Activated T-cell treated with anti-CD3 and anti-CD28 coated beads for 4 hours (primary cell): ENCODE data around the gene SIM2.

Experiments used
- DNase-seq: peaks from one replicate; pipeline ENCODE4 v3.0.0-alpha.2; 2020

The SIM2 gene

GRCh38 chr21:36686955-36687354 is 12.0 kb upstream of the SIM2 start:
- DNase-seq = no peak

DNA sequence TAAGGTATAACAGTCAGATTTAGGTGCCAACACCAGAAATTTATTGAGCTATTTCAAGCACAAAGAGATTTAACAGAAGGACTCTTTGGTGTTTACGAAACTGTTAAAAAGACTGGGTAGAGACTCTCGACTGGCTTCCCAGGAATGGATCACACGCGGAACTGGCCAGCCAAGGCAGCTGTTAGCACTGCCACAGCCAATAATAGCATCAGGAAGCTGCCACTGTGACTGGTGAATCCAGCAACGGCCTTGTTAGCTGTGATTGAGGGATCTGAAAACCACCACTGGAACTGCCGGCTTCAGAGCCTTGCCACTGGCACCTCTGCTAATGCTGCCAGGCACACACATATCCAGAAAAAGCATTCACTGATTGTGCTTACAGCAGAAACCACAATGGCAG is 10.6 kb upstream of the SIM2 start:
- DNase-seq = no peak

DNA sequence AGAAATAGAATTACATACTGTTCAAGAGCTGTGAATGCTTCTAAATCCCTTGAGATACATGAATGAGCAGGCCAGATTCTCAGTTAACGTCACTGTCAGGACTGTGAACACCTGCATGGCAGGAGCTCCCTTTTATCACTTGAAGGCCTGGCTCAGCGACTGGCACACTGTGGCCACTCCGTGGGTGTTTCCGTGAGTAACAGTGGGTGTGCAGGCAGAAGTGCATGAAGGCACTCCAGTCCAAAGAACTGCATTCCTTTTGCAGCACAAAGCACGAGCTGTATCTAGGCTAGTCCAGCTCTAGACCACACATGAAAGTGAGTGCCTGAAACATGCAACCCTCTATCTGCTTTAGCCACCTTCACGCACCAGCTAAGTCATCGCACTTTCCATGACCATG is 9.6 kb upstream of the SIM2 start:
- DNase-seq = no peak

GRCh38 chr21:36690628-36691554 is 8.0 kb upstream of the SIM2 start:
- no peak for DNase-seq

- no peak for DNase-seq
Measured at GRCh38 chr21:36691555-36692041, 7.3 kb upstream of the SIM2 start.

GRCh38 chr21:36692114-36692834 is 6.6 kb upstream of the SIM2 start:
- no peak for DNase-seq

DNA sequence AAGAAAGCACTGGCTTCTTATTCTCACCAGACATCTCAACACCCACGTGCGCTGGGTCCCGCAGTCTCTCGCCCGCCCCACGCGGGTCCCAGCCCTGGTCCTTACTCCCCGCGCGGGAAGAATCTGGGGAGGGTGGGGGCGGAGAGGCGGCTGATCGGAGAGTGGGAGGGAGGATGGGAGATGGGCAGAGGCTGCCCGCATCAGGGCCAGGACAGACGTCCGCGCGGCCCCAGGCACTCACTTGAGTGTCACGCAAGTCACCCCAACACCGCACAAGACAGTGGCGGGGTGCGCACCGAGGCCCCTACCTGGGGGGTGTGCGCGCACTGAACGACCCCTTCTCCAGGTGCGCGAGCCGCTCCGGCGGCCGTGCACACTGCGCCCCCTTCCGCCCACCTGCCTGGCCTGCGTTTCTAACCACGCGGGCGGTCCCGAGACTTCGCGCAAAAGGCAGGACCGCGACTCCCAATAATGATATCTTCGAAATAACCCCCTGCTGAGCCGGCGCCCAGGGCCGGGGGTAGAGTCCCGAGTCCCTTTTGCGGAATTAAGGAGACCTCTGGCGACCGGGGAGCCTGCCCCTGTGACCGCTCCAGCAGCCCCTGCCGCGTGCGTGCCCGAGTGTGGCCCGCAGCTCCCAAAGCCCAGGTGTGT is 6.0 kb upstream of the SIM2 start:
- no peak for DNase-seq

DNA sequence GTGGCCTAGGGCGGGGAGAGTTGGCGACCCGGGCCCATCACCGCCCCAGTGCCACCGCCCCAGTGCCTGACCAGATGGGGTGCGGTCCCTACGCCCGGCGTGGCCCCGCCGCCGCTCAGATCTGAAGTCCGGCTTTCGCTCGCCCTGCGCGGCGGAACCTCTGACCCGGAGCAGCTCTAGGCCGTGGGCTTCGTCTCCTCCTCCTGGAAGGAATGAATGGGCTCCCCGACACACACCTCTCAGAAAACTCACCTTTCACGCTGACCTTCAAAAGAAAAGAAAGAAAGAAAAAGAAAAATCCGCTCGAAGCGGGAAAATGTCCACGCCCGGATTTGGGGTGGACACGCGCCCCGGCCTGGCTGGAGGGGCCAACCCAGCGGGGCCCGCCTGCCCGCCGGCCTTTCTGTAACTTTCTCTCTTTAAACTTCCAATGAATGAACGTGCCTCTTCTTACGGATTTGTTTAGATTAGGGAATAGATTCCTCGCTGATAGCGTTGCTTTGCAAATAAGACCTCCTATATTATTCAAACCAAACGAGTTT is 5.4 kb upstream of the SIM2 start:
- DNase-seq = no peak

DNA sequence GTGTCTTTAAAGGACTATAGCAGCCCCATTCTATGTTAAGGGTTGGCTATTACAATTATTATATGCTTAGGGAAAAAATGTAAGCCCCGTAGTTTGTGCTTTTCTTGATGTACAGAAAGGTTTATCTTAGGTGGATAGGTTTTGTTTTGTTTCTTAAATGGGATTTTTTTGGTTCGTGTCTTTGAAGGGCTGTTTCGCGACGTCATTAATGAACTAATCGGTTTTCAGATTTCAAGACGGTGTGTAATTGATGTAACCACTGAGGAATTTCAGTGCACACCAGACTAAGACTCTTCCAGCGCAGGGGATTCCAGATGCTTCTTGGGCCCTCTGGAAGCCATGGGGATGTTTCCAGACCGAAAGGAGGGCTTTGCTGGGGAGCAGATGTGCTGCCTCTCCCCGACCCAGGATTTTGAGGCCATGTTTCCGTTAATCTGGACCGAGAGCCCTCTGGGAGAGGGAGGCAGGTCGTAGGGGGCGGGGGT is 4.8 kb upstream of the SIM2 start:
- no peak for DNase-seq

DNA sequence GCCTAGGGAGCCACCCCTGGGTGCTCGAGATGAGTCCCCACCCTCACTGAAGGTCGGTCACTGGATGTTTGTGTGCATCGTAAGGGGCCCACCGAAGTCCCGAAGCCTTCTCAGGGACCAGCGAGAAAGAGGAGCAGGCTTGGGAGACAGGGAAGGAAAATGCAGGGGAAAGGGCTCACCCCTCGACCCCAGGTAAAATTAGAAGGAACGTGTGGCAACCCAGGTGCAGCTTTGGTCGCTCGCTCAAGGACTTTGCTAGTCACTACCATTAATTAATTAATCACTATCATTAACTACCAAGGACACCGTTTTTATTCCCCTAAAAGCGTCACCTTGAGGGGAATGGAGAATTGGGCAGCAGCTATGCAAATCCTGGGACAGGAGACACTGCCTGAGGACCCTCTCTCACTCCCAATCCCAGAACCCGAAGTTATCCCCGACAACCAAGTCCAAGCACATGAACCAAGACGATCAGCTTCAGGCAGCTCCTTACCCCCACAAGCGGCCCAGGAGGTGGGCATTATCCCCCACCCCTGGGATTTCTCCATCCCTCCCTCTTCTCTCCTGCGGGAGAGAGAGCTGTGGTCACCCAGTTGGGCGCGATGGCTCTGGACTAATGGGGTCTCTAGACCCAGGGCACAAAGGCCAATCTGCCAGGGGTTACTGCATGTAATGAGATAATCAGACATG is 4.2 kb upstream of the SIM2 start:
- DNase-seq = no peak

- DNase-seq = no peak
Measured at GRCh38 chr21:36695283-36695634, 3.7 kb upstream of the SIM2 start.

- DNase-seq = no peak
Measured at GRCh38 chr21:36695671-36696389, 3.1 kb upstream of the SIM2 start.

GRCh38 chr21:36696390-36697059 is 2.4 kb upstream of the SIM2 start:
- no peak for DNase-seq

- DNase-seq = no peak
Measured at GRCh38 chr21:36697060-36697850, 1.7 kb upstream of the SIM2 start.

- no peak for DNase-seq
Measured at GRCh38 chr21:36697851-36698384, 997 bp upstream of the SIM2 start.

DNA sequence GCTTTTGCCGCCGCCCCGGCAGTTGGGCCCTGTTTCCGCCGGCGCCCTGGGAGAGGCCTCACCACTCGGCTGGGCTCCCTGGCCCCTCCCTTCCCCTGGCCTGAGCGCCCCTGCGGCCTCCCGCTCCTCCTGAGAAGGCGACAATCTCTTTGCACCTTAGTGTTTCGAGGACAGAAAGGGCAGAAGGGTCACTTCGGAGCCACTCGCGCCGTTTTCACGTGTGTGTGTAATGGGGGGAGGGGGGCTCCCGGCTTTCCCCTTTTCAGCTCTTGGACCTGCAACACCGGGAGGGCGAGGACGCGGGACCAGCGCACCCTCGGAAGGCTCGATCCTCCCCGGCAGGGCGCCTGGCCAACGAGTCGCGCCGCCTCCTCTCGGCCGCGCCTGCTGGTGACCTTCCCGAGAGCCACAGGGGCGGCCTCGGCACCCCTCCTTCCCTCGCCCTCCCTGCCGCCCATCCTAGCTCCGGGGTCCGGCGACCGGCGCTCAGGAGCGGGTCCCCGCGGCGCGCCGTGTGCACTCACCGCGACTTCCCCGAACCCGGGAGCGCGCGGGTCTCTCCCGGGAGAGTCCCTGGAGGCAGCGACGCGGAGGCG is 432 bp upstream of the SIM2 start:
- no peak for DNase-seq

DNA sequence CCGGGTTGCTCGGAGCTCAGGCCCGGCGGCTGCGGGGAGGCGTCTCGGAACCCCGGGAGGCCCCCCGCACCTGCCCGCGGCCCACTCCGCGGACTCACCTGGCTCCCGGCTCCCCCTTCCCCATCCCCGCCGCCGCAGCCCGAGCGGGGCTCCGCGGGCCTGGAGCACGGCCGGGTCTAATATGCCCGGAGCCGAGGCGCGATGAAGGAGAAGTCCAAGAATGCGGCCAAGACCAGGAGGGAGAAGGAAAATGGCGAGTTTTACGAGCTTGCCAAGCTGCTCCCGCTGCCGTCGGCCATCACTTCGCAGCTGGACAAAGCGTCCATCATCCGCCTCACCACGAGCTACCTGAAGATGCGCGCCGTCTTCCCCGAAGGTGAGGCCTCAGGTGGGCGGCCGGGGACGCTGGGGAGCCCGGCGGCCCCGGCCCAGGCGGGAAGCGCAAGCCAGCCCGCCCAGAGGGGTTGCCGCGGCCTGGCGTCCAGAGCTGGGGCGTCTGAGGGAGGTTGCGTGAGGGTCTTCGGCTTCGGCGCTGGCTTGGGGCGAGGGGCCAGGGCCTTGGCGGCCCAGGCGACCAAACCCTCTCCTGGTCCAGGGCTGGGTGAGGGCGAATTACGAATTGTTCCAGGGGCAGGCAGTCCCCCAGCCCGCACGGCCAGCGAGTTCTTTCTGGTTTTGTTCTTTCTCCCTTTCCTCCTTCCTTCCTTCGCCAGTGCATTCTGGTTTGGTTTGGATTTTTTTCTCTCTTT is 805 bp downstream of the SIM2 start:
- no peak for DNase-seq

- no peak for DNase-seq
Measured at GRCh38 chr21:36700295-36700970, 1.5 kb downstream of the SIM2 start.
